HepG2 (cell line): ENCODE data around the gene KRTAP3-2. TPM values are rescaled to one million over a fixed set of nuclear protein-coding genes. Genes with fewer than 3 reads are reported as not detected.

ENCODE experiments used
- ATAC-seq: fragments of 200-7000 bp; cut with Tn5 transposase; 3 replicates; pipeline ENCODE4 v1.9.1; 2020; ENCODE audit warnings: mild to moderate bottlenecking, moderate library complexity
- BruUV-seq: library from RNA; stranded (reverse); fragments of 400-500 nt; replicated peaks from 2 replicates; lab custom pipeline; 2021; lab: Mats Ljungman, UMichigan
- CTCF ChIA-PET: fragments of 300-600 bp; formaldehyde crosslinking; extraction: SDS; loops from one replicate; lab custom pipeline; 2021; ENCODE audit warnings: low total read pairs, inconsistent platforms, low intra/inter-chr PET ratio; lab: Yijun Ruan, JAX
- POLR2A ChIA-PET: fragments of 350-600 bp; sonication (Branson Sonifier 250); formaldehyde crosslinking; loops from one replicate; lab custom pipeline; 2020; ENCODE audit warnings: antibody characterized with exemption, inconsistent platforms; lab: Yijun Ruan, JAX
- DNase-seq: peaks from one replicate; pipeline ENCODE4 v3.0.0-alpha.2; 2015; ENCODE audit warnings: low spot score
- FAIRE-seq: peaks from 3 replicates; lab custom pipeline; 2011; peaks lifted over from hg19 to GRCh38; lab: Jason Lieb, UNC
- H2AFZ ChIP-seq: one replicate; pipeline ENCODE4 v1.6.1; 2011; ENCODE audit warnings: low read length, inconsistent platforms
- H3K27ac ChIP-seq: fragments of 300-600 bp; 3 replicates; pipeline ENCODE4 v1.8.0; 2011; ENCODE audit warnings: mixed run types, mild to moderate bottlenecking, mixed read lengths, low read length, inconsistent platforms; ENCODE audit not compliant: insufficient read depth; ENCODE audit errors: extremely low read length
- H3K27me3 ChIP-seq, 2 experiments: fragments of 200-600 bp in 1 of 2; 2 replicates in 1 of 2; 3 replicates in 1 of 2; pipeline versions ENCODE4 v1.6.0 to v1.8.0; 2011; ENCODE audit warnings: low read length in 2 of 2, mild to moderate bottlenecking in 2 of 2, moderate library complexity in 2 of 2, inconsistent platforms in 1 of 2; ENCODE audit not compliant: insufficient read depth in 2 of 2, control insufficient read depth in 1 of 2
- H3K36me3 ChIP-seq, 2 experiments: fragments of 200-600 bp in 1 of 2; replicated peaks in 1 of 2; 2 replicates in 1 of 2; 3 replicates in 1 of 2; pipeline versions ENCODE4 v1.5.1 to v1.8.0; 2011; ENCODE audit warnings: low read length in 2 of 2, inconsistent platforms in 1 of 2; ENCODE audit not compliant: insufficient read depth in 2 of 2, control insufficient read depth in 1 of 2
- H3K4me1 ChIP-seq: 2 replicates; pipeline ENCODE4 v1.5.1; 2012; ENCODE audit warnings: low read length, inconsistent platforms; ENCODE audit not compliant: insufficient read depth
- H3K4me2 ChIP-seq: 2 replicates; pipeline ENCODE4 v1.6.0; 2011; ENCODE audit warnings: low read depth, low read length, inconsistent platforms
- H3K4me3 ChIP-seq, 3 experiments: fragments of 200-600 bp in 1 of 3; sonication (generic), shearing (Covaris generic) in 1 of 3; replicated peaks in 1 of 3; 2 replicates each; pipeline ENCODE4 v1.5.1; 2011 to 2016; ENCODE audit warnings: low read length in 3 of 3, inconsistent platforms in 2 of 3, low read depth in 2 of 3, mild to moderate bottlenecking in 2 of 3, control low read depth in 1 of 3, mixed read lengths in 1 of 3; ENCODE audit not compliant: insufficient read depth in 1 of 3
- H3K79me2 ChIP-seq: one replicate; pipeline ENCODE4 v1.6.1; 2011; ENCODE audit warnings: low read length, inconsistent platforms; ENCODE audit not compliant: insufficient read depth
- H3K9ac ChIP-seq: 2 replicates; pipeline ENCODE4 v1.6.0; 2011; ENCODE audit warnings: mild to moderate bottlenecking, low read depth, low read length, inconsistent platforms; ENCODE audit not compliant: insufficient read depth
- H3K9me3 ChIP-seq: 2 replicates; pipeline ENCODE4 v1.5.1; 2012; ENCODE audit warnings: mild to moderate bottlenecking, low read length
- H4K20me1 ChIP-seq: 2 replicates; pipeline ENCODE4 v1.6.0; 2011; ENCODE audit warnings: inconsistent platforms, mild to moderate bottlenecking, low read length, moderate library complexity; ENCODE audit not compliant: insufficient read depth
- BRF2 ChIP-seq: sonication (generic); formaldehyde crosslinking; IDR thresholded peaks from 2 replicates; pipeline ENCODE4 v1.8.1; 2022; ENCODE audit warnings: mild to moderate bottlenecking, missing genetic modification reagents
- FOXP4 ChIP-seq: sonication (generic); formaldehyde crosslinking; IDR thresholded peaks from 2 replicates; pipeline ENCODE4 v1.4.0; 2020; ENCODE audit warnings: missing genetic modification reagents
- HDAC1 ChIP-seq: sonication (generic); formaldehyde crosslinking; IDR thresholded peaks from 2 replicates; pipeline ENCODE4 v1.5.1; 2020; ENCODE audit warnings: mild to moderate bottlenecking, missing genetic modification reagents
- HMGA1 ChIP-seq: sonication (generic); formaldehyde crosslinking; conservative IDR thresholded peaks from 2 replicates; pipeline ENCODE4 v1.4.0; 2020; ENCODE audit warnings: missing genetic modification reagents
- MAFF ChIP-seq: IDR thresholded peaks from 2 replicates; pipeline ENCODE4 v1.6.1; 2011; ENCODE audit warnings: low read depth, low read length, improper control_type of control experiment
- MAFK ChIP-seq, 2 experiments: IDR thresholded peaks in 1 of 2; conservative IDR thresholded peaks in 1 of 2; 2 replicates each; pipeline ENCODE4 v1.6.1; 2011; ENCODE audit warnings: improper control_type of control experiment in 2 of 2, low read length in 2 of 2
- MATR3 ChIP-seq: sonication (generic); formaldehyde crosslinking; IDR thresholded peaks from 2 replicates; pipeline ENCODE4 v1.4.0; 2020; ENCODE audit warnings: missing genetic modification reagents
- NONO ChIP-seq, 2 experiments: fragments of 450-650 bp in 1 of 2; sonication (generic) in 1 of 2; formaldehyde crosslinking in 1 of 2; IDR thresholded peaks in 1 of 2; conservative IDR thresholded peaks in 1 of 2; 2 replicates each; pipeline versions ENCODE4 v1.6.1 to v1.8.0; 2017 to 2022; ENCODE audit warnings: mild to moderate bottlenecking in 1 of 2, missing genetic modification reagents in 1 of 2, moderate library complexity in 1 of 2
- ZNF367 ChIP-seq: sonication (generic); formaldehyde crosslinking; IDR thresholded peaks from 2 replicates; pipeline ENCODE4 v1.4.0; 2020; ENCODE audit warnings: missing genetic modification reagents, borderline replicate concordance
- ZNF691 ChIP-seq: sonication (generic); formaldehyde crosslinking; IDR thresholded peaks from 2 replicates; pipeline ENCODE4 v1.4.0; 2020; ENCODE audit warnings: missing genetic modification reagents, low read depth, mild to moderate bottlenecking, borderline replicate concordance
- ZNF781 ChIP-seq: sonication (generic); formaldehyde crosslinking; IDR thresholded peaks from 2 replicates; pipeline ENCODE4 v1.5.1; 2020; ENCODE audit warnings: borderline replicate concordance, mild to moderate bottlenecking, missing genetic modification reagents; ENCODE audit errors: not compliant biosample characterization
- in situ Hi-C: cut with HindIII; loops from 2 replicates; pipeline ENCODE4 v1.10.0; 2017; ENCODE audit warnings: low pct_unique_long_range_greater_than_20kb; ENCODE audit not compliant: extremely low pct_ligation_motif_present
- intact Hi-C: fragments of 100-400 bp; cut with micrococcal nuclease; formaldehyde crosslinking; loops from one replicate; pipeline ENCODE4 v1.10.0; 2022; ENCODE audit not compliant: unreplicated experiment
- polyA plus RNA-seq, 8 experiments: library from polyadenylated mRNA; depleted of rRNA in 3 of 8; stranded (reverse) in 7 of 8; unstranded in 1 of 8; fragments of >200 nt; fragmentation: Illumina TruSeq in 4 of 8; extraction: Trizol in 4 of 8; gene quantifications; 2 replicates each; pipeline versions ENCODE4 v1.2.1 to v1.2.3, GENCODE V29; 2011 to 2016; ENCODE audit warnings: low read depth in 4 of 8, missing spikeins in 1 of 8, mixed read lengths in 1 of 8; ENCODE audit not compliant: insufficient read depth in 1 of 8
- total RNA-seq, 5 experiments: library from RNA; depleted of rRNA; stranded (reverse); fragments of >200 nt; fragmentation: Illumina TruSeq; extraction: Trizol; gene quantifications; 2 replicates each; pipeline ENCODE4 v1.2.3, GENCODE V29; 2016; ENCODE audit warnings: low read depth in 1 of 5

Gene KRTAP3-2
- total and polyA plus RNA-seq, 2 of the 13 experiments (the other 11 are each of a cell fraction or from before 2014, with no cell fraction given): not detected

- Histone ChIP-seq H3K79me2 (no peaks in the 10 kb centered on the region), H4K20me1 (no peaks in the 10 kb centered on the region), H3K4me1 (no peaks in the 10 kb centered on the region), H3K4me3 (no peak overlapping the region), H3K4me2 (no peak overlapping the region), H2AFZ (no peak overlapping the region), H3K9me3 (no peaks in the 10 kb centered on the region), H3K36me3 (no peaks in the 10 kb centered on the region), H3K9ac (no peak overlapping the region), H3K27me3 (no peaks in the 10 kb centered on the region), H3K27ac (no peak overlapping the region)
- in situ Hi-C loops: no loop called here
- ChIA-PET CTCF (no interaction called here), POLR2A (no interaction called here)
- FAIRE-seq: no peak
- ATAC-seq: no peak
- TF ChIP-seq BRF2 (CRISPR knock-in tag) (no peak), MAFF (peak; percentile 72), MAFK (conservative IDR thresholded peaks at IDR 0.05 in 1 of 2, IDR thresholded peaks at IDR 0.05 in 1 of 2; ENCODE audit: low read length in 2 of 2) (peak; percentile 14 to 66; a peak in 2 of 4 replicates), FOXP4 (CRISPR knock-in tag) (no peak), ZNF367 (CRISPR knock-in tag) (no peak), HDAC1 (CRISPR knock-in tag) (no peak), ZNF691 (CRISPR knock-in tag) (no peak), MATR3 (CRISPR knock-in tag) (no peak), NONO (IDR thresholded peaks at IDR 0.05) (no peak), NONO (CRISPR knock-in tag; conservative IDR thresholded peaks at IDR 0.05) (no peak), HMGA1 (no peak), ZNF781 (CRISPR knock-in tag) (no peak)
- DNase-seq: no peak
- intact Hi-C loops: no loop called here
- no TSS peak for BruUV-seq
These were observed 24.2 kb downstream of the KRTAP3-2 start for GRCh38 chr17:40975516-40975915.
